Measurements from ENCODE around the gene ARHGEF17. TPM values are rescaled to one million over a fixed set of nuclear protein-coding genes. Genes with fewer than 3 reads are reported as not detected.
A peak's percentile ranks its signal among the peaks of the same experiment; 100 is the strongest.

The ARHGEF17 gene
- total RNA-seq, 4 donors from 2014 or later: 10.2 to 18.8 (median 14.7) TPM

DNA sequence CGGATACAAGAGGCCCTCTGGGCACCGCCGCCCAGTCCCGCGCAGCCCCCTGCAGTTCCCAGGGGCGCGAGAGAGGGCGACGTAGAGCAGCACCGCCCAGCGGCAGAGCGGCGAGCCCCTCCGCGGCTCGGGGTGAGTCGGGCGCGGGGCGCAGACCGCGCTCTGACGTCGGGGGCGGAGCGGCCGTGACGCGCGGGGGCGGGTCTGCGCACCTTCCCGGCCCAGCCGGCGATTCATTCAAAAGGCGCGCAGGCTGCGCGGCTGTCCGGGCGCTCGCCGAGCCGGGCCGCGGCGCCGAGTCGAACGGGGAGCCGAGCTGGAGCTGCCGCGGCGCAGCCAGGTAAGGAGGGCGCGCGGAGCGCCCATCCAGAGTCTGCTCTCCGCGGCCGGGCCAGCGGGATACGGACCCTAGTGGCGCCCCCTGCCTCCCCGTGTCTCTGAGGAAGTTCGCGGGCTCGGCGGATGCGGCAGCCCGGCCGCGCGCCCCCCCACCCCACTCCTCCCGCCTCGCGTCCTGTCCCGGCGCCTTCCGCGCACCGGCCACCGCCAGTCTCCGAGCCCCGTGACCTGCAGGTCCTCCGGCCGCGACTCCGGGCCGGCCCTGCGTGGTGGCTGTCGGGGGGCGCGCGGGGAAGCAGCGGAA is 68.2 kb downstream of the ARHGEF17 start, which contains the start of gene RELT:
RELT (plus strand) TSS at position 240 of the 643 bp plus-strand sequence. CDS start 12,738 bp downstream, outside the sequence.
- 0 to 1% methylated on average over 47 to 52 of the region's 96 CpGs for WGBS, 2 donors
- TF ChIP-seq CTCF (IDR thresholded peaks at IDR 0.05): peak in 1 of 3 donors; percentile 51
- no peak for TF ChIP-seq POLR2A (IDR thresholded peaks at IDR 0.05)
- peak within 1 kb of the TSS; percentile 54 for H3K4me3 ChIP-seq (ENCODE audit: low read depth, poor library complexity, severe bottlenecking)
- intact Hi-C loops (cut with DNase I; ENCODE audit: low total_unique reads): no loop called here
- peak; percentile 63 to 97 for DNase-seq (ENCODE audit: low spot score in 2 of 2)

DNA sequence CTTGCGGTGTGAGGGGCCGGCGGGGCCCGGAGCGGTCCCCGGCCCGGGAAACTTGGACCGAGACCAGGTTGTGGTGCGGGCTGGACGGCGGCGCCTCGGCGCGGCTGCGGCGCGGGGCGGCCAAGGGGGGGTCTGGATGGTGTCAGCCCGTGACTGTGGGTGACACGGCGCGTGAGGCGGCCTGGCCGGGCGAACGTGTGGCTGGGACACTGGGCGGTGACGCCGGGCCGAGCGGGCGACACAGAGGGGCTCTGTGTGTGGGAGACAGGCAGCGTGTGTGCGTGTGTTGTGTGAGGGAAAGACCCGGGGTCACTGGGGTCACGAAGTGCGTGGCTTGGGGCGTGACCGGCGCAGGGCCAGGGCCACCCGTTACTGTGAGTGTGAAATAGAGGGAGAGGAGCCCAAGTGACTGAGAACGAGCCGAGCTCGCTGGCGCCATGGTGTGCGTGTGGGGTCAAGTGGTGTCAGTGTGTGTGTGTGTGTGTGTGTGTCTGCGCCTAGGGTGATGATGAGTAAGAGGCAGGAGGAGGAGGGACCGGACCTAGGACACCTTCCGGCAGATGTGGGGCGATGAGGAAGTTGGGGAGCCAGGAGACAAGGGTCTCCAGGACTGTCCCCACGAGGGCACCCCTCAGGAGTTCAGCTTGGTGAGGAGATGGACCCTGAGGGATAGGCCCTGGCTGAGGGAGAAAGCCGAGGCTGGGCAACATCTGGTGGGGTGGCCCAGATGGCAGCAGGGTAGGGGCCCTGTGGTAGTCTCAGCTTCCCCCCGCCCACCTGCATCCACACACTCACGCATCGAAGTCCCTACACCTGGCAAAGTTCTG is 68.9 kb downstream of the ARHGEF17 start:
- no peak for DNase-seq (ENCODE audit: low spot score in 2 of 2)
- TF ChIP-seq POLR2A (IDR thresholded peaks at IDR 0.05) (no peak), CTCF (IDR thresholded peaks at IDR 0.05) (peak in 1 of 3 donors; percentile 27)

GRCh38 chr11:73379189-73379880 is 71.3 kb downstream of the ARHGEF17 start:
- no peak for TF ChIP-seq CTCF (IDR thresholded peaks at IDR 0.05)
- no peak for TF ChIP-seq POLR2A (IDR thresholded peaks at IDR 0.05)
- no peak overlapping the region for H3K4me3 ChIP-seq (ENCODE audit: low read depth, poor library complexity, severe bottlenecking)
- WGBS, 2 donors: 80 to 86% methylated on average over 10 of the region's 10 CpGs
- intact Hi-C loops (cut with DNase I; ENCODE audit: low total_unique reads): no loop called here
- no peak for DNase-seq (ENCODE audit: low spot score in 2 of 2)

More for the DNA sequence above, 68.9 kb downstream of the ARHGEF17 start:
- intact Hi-C loops (cut with DNase I; ENCODE audit: low total_unique reads): no loop called here
- WGBS, 2 donors: 10 to 12% methylated on average over 30 to 33 of the region's 56 CpGs
- H3K4me3 ChIP-seq (ENCODE audit: low read depth, poor library complexity, severe bottlenecking): peak overlapping the region; percentile 54

DNA sequence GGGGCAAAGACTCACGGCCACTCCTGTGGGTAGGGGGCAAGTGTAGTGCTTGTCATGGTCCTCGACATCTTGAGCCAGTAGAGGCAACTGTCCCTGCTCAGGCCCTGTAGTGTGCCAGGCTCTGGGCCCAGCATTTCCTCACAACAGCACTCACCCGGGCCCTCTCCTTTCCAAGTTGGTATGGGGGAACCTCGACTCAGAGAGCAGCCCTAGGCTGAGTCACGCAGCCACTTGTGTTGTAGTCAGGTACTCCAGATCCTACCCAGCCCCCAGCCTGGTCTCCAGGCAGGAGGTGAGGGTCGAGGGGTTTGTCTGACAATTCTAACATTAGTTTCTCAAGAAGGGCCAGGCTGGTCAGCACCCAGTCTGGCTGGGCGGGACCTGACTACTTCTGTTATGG is 72.3 kb downstream of the ARHGEF17 start:
- TF ChIP-seq POLR2A (IDR thresholded peaks at IDR 0.05) (no peak), CTCF (IDR thresholded peaks at IDR 0.05) (no peak)
- WGBS, 2 donors: 88 to 94% methylated on average over 6 to 7 of the region's 7 CpGs
- DNase-seq (ENCODE audit: low spot score in 2 of 2): no peak
- intact Hi-C loops (cut with DNase I; ENCODE audit: low total_unique reads): loop anchor here (10.0 kb wide), 1 partner anchor 76 kb away; the partner anchor contains the start of gene ARHGEF17
- H3K4me3 ChIP-seq (ENCODE audit: low read depth, poor library complexity, severe bottlenecking): no peak overlapping the region

DNA sequence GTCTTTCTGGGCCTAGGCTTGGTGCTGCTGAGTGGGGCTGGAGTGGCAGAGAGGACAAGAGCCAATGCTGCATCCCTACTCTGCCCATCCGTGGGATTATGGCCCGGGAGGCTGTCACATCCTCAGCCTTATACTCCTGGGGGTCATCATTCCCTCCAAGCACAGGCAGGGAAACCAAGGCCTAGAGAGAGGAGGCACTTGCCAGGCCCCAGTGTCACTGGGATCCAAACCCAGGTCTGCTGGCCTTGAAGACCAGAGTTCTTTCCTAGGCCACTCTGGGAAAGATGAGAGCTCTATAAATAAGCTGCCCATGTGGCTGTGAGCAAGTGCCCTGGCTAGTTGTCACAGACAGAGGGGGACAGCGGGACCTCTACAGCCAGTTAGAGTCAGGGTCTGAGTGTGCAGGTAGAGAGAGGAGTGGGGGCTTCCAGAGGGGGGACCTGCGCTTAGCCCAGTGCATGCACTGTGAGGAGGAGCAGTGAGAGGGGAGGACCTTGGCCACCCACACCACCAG is 72.9 kb downstream of the ARHGEF17 start:
- TF ChIP-seq CTCF (IDR thresholded peaks at IDR 0.05) (no peak), POLR2A (IDR thresholded peaks at IDR 0.05) (no peak)
- no peak overlapping the region for H3K4me3 ChIP-seq (ENCODE audit: low read depth, poor library complexity, severe bottlenecking)
- intact Hi-C loops (cut with DNase I; ENCODE audit: low total_unique reads): loop anchor here (10.0 kb wide), 1 partner anchor 76 kb away; the partner anchor contains the start of gene ARHGEF17
- no peak for DNase-seq (ENCODE audit: low spot score in 2 of 2)
- 92 to 98% methylated on average over 4 of the region's 4 CpGs for WGBS, 2 donors

All from lower leg skin (tissue), 4 donors.